B cell (primary cell): ENCODE data around the gene ZNF469. TPM values are rescaled to one million over a fixed set of nuclear protein-coding genes. Genes with fewer than 3 reads are reported as not detected.

Experiments
- ATAC-seq: fragments of 200-7000 bp; cut with Tn5 transposase; one replicate; pipeline ENCODE4 v1.10.0; 2021; ENCODE audit warnings: low read depth, mild to moderate bottlenecking, moderate number of reproducible peaks, moderate library complexity
- CTCF ChIA-PET: fragments of 350-600 bp; sonication (Branson Sonifier 250); formaldehyde crosslinking; loops from one replicate; lab custom pipeline; 2021; ENCODE audit warnings: antibody characterized with exemption, inconsistent platforms; lab: Charles Lee
- POLR2A ChIA-PET: fragments of 350-600 bp; sonication (Branson Sonifier 250); formaldehyde crosslinking; loops from one replicate; lab custom pipeline; 2021; ENCODE audit warnings: antibody characterized with exemption; lab: Charles Lee
- DNase-seq: peaks from one replicate; pipeline ENCODE4 v3.0.0; 2013
- H2AFZ ChIP-seq: 2 replicates; pipeline ENCODE4 v1.6.1; 2012; ENCODE audit warnings: mild to moderate bottlenecking, low read depth, low read length; ENCODE audit not compliant: insufficient read depth, poor library complexity, severe bottlenecking
- H3K27ac ChIP-seq, 2 donors: 1 replicate in 1 of 2; 2 replicates in 1 of 2; pipeline ENCODE4 v1.5.1; 2012 to 2013; ENCODE audit warnings: low read length in 2 of 2, mild to moderate bottlenecking in 2 of 2, moderate library complexity in 1 of 2
- H3K27me3 ChIP-seq, 4 experiments: fragments of 200-600 bp in 1 of 4; sonication (generic) in 1 of 4; replicated peaks in 1 of 4; 1 replicate in 2 of 4; 2 replicates in 2 of 4; pipeline versions ENCODE4 v1.6.1 to v1.7.0; 2013 to 2016; ENCODE audit warnings: low read length in 3 of 4, mild to moderate bottlenecking in 2 of 4, mixed read lengths in 1 of 4, moderate library complexity in 1 of 4; ENCODE audit not compliant: insufficient read depth in 4 of 4, control insufficient read depth in 3 of 4; ENCODE audit errors: control extremely low read depth in 1 of 4
- H3K36me3 ChIP-seq, 2 experiments: replicated peaks in 1 of 2; 1 replicate in 1 of 2; 2 replicates in 1 of 2; pipeline versions ENCODE4 v1.6.1 to v1.7.1; 2013; ENCODE audit warnings: low read length in 1 of 2; ENCODE audit not compliant: insufficient read depth in 2 of 2, control insufficient read depth in 1 of 2; ENCODE audit errors: control extremely low read depth in 1 of 2, extremely low read depth in 1 of 2
- H3K4me1 ChIP-seq, 2 donors: fragments of 200-600 bp in 1 of 2; sonication (generic) in 1 of 2; 1 replicate in 1 of 2; 2 replicates in 1 of 2; pipeline versions ENCODE4 v1.5.1 to v1.6.1; 2013 to 2017; ENCODE audit warnings: low read length in 2 of 2; ENCODE audit not compliant: control insufficient read depth in 2 of 2, insufficient read depth in 2 of 2
- H3K4me2 ChIP-seq: replicated peaks from 2 replicates; pipeline ENCODE3; 2012; ENCODE audit warnings: mild to moderate bottlenecking, low read depth, low read length; ENCODE audit not compliant: poor library complexity, severe bottlenecking
- H3K4me3 ChIP-seq, 5 experiments: fragments of 200-600 bp in 1 of 5; sonication (generic) in 1 of 5; 1 replicate in 3 of 5; 2 replicates in 2 of 5; pipeline versions ENCODE4 v1.5.1 to v1.7.0; 2011 to 2016; ENCODE audit warnings: low read length in 4 of 5, mild to moderate bottlenecking in 4 of 5, low read depth in 2 of 5, control low read depth in 1 of 5, moderate library complexity in 1 of 5; ENCODE audit not compliant: insufficient read depth in 1 of 5; ENCODE audit errors: control extremely low read depth in 1 of 5, extremely low read depth in 1 of 5
- H3K79me2 ChIP-seq: fragments of 200-600 bp; sonication (generic); one replicate; pipeline ENCODE4 v1.6.0; 2016; ENCODE audit warnings: low read length; ENCODE audit not compliant: control insufficient read depth, insufficient read depth
- H3K9ac ChIP-seq: fragments of 200-600 bp; sonication (generic); 2 replicates; pipeline ENCODE4 v1.6.1; 2017; ENCODE audit warnings: mild to moderate bottlenecking, low read length, moderate library complexity
- H3K9me3 ChIP-seq, 3 donors: one replicate each; pipeline versions ENCODE4 v1.6.1 to v1.7.1; 2013; ENCODE audit warnings: low read length in 2 of 3; ENCODE audit not compliant: control insufficient read depth in 2 of 3, insufficient read depth in 1 of 3; ENCODE audit errors: control extremely low read depth in 1 of 3
- H4K20me1 ChIP-seq: 2 replicates; pipeline ENCODE4 v1.6.0; 2012; ENCODE audit warnings: mild to moderate bottlenecking, low read length; ENCODE audit not compliant: insufficient read depth, control insufficient read depth, poor library complexity, severe bottlenecking
- H3K27ac Mint-ChIP-seq: one replicate; pipeline ENCODE4 v1.8.0; 2021; ENCODE audit warnings: mixed read lengths
- H3K27me3 Mint-ChIP-seq: one replicate; pipeline ENCODE4 v1.8.0; 2021; ENCODE audit warnings: mixed read lengths
- H3K4me1 Mint-ChIP-seq: one replicate; pipeline ENCODE4 v1.8.0; 2021; ENCODE audit warnings: mixed read lengths
- H3K4me3 Mint-ChIP-seq: one replicate; pipeline ENCODE4 v1.8.0; 2021; ENCODE audit warnings: mixed read lengths
- H3K9me3 Mint-ChIP-seq: one replicate; pipeline ENCODE4 v1.8.0; 2022; ENCODE audit warnings: mixed read lengths; ENCODE audit not compliant: insufficient read depth
- CTCF ChIP-seq: fragments of 200-600 bp; IDR thresholded peaks from one replicate; pipeline ENCODE4 v1.8.0; 2022; ENCODE audit warnings: antibody characterized with exemption, mild to moderate bottlenecking
- EZH2 ChIP-seq: IDR thresholded peaks from 2 replicates; pipeline ENCODE4 v1.6.1; 2012; ENCODE audit warnings: borderline replicate concordance, low read depth, mild to moderate bottlenecking, moderate library complexity, low read length; ENCODE audit not compliant: insufficient read depth, poor library complexity, severe bottlenecking
- WGBS: methylation state at CpG from one replicate; pipeline ENCODE4 v1.1.5; 2013; ENCODE audit warnings: missing lambda C conversion rate; ENCODE audit not compliant: insufficient coverage; 5-methylcytosine and 5-hydroxymethylcytosine counted together
- intact Hi-C: fragments of 100-400 bp; cut with micrococcal nuclease; formaldehyde crosslinking; loops from one replicate; pipeline ENCODE4 v1.10.0; 2022
- polyA plus RNA-seq: library from polyadenylated mRNA; depleted of rRNA; stranded (reverse); fragments of >200 nt; gene quantifications from 2 replicates; pipeline ENCODE4 v1.2.3, GENCODE V29; 2012
- total RNA-seq, 2 donors: library from RNA; stranded (reverse); fragments of 120-200 nt in 1 of 2; gene quantifications; 1 replicate in 1 of 2; 2 replicates in 1 of 2; pipeline versions ENCODE4 v1.2.3 to v1.2.4, GENCODE V29; 2013 to 2022

ZNF469 gene
- total and polyA plus RNA-seq, 2 donors (not counting 1 experiment from before 2014, with no cell fraction given), result 0.25 to 5.9 TPM

- H3K4me1 Mint-ChIP-seq, result peaks cover 6% of the 10 kb centered on the region
- no peaks in the 10 kb centered on the region for H3K9me3 Mint-ChIP-seq
- intact Hi-C loops, result no loop called here
- H3K4me2 ChIP-seq, result no peak overlapping the region
- peaks cover 8 to 10% of the 10 kb centered on the region in 2 donors for H3K4me1 ChIP-seq
- H3K27me3 Mint-ChIP-seq, result peaks cover 21% of the 10 kb centered on the region
- H3K27ac ChIP-seq, result no peak overlapping the region
- no peak for DNase-seq
- H3K36me3 ChIP-seq, result no peaks in the 10 kb centered on the region
- peaks cover 0 to 20% (median 0%) of the 10 kb centered on the region in 3 donors for H3K9me3 ChIP-seq
- no peak overlapping the region for H3K4me3 Mint-ChIP-seq
- H3K27me3 ChIP-seq, result peaks cover 0 to 12% (median 2%) of the 10 kb centered on the region in 4 experiments
- no peaks in the 10 kb centered on the region for H3K79me2 ChIP-seq
- ATAC-seq, result no peak
- no peak overlapping the region for H3K4me3 ChIP-seq
- H3K9ac ChIP-seq, result no peak overlapping the region
- H2AFZ ChIP-seq, result no peak overlapping the region
- TF ChIP-seq EZH2 (no peak), CTCF (no peak)
- ChIA-PET POLR2A (no interaction called here), CTCF (no interaction called here)
- no peaks in the 10 kb centered on the region for H4K20me1 ChIP-seq
- H3K27ac Mint-ChIP-seq, result no peak overlapping the region
- whole genome bisulfite sequencing, result 94% methylated on average over 29 of the region's 29 CpGs
Observed at GRCh38 chr16:88334778-88335720, 47.7 kb upstream of the ZNF469 start.

GRCh38 chr16:88337021-88337420 is 45.7 kb upstream of the ZNF469 start:
- CTCF ChIA-PET, result no interaction called here
- H3K79me2 ChIP-seq, result no peaks in the 10 kb centered on the region
- Mint-ChIP-seq H3K4me1 (peaks cover 6% of the 10 kb centered on the region), H3K27ac (no peak overlapping the region), H3K4me3 (no peak overlapping the region), H3K9me3 (no peaks in the 10 kb centered on the region), H3K27me3 (peaks cover 21% of the 10 kb centered on the region)
- peaks cover 0 to 12% (median 2%) of the 10 kb centered on the region in 4 experiments for H3K27me3 ChIP-seq
- POLR2A ChIA-PET, result no interaction called here
- H3K4me3 ChIP-seq, result no peak overlapping the region
- ATAC-seq (no peak), DNase-seq (no peak)
- no peak overlapping the region for H3K27ac ChIP-seq
- no peaks in the 10 kb centered on the region for H3K36me3 ChIP-seq
- no peaks in the 10 kb centered on the region for H4K20me1 ChIP-seq
- peaks cover 8 to 10% of the 10 kb centered on the region in 2 donors for H3K4me1 ChIP-seq
- TF ChIP-seq CTCF (no peak), EZH2 (no peak)
- no peak overlapping the region for H3K9ac ChIP-seq
- no peak overlapping the region for H2AFZ ChIP-seq
- peaks cover 0 to 16% (median 0%) of the 10 kb centered on the region in 3 donors for H3K9me3 ChIP-seq
- WGBS, result 97% methylated on average over 8 of the region's 8 CpGs
- intact Hi-C loops, result no loop called here
- no peak overlapping the region for H3K4me2 ChIP-seq
